ENCODE measurements around the gene PCDHGA1. TPM values are rescaled to one million over a fixed set of nuclear protein-coding genes. Genes with fewer than 3 reads are reported as not detected.
"Not testable (repeated sequence)": the region's sequence is repeated elsewhere in the genome, so short reads cannot be mapped to it uniquely, and the experiment has no call there.

Gene PCDHGA1
- total and polyA plus RNA-seq, 2 experiments from 2014 or later: 0.33 TPM; not detected in 1

- TF ChIP-seq EZH2 (IDR thresholded peaks at IDR 0.05; ENCODE audit: borderline replicate concordance): no peak
- no peak for TF ChIP-seq EZH2phosphoT487 (IDR thresholded peaks at IDR 0.05; ENCODE audit: low read depth, severe bottlenecking, unreplicated experiment)
- no peak for TF ChIP-seq CTCF (IDR thresholded peaks at IDR 0.05; ENCODE audit: poor library complexity)
- no peak for DNase-seq (ENCODE audit: low spot score)
- Histone ChIP-seq H3K27me3 (no peaks in the 10 kb centered on the region), H3K4me1 (ENCODE audit: insufficient read depth) (no peaks in the 10 kb centered on the region), H3K9me2 (replicated peaks; ENCODE audit: insufficient read depth) (no peaks in the 10 kb centered on the region), H3K36me3 (replicated peaks; ENCODE audit: insufficient read depth, low read depth) (peaks cover 14% of the 10 kb centered on the region), H3K4me3 (no peak overlapping the region), H3K4me2 (no peak overlapping the region), H3K27ac (no peak overlapping the region), H4K20me1 (ENCODE audit: insufficient read depth, poor library complexity, severe bottlenecking) (no peaks in the 10 kb centered on the region), H3K79me2 (peaks cover 54% of the 10 kb centered on the region), H2AFZ (no peak overlapping the region), H3K9me3 (ENCODE audit: low read depth) (peaks cover 79% of the 10 kb centered on the region)
Measured at GRCh38 chr5:141313711-141314110, 16.6 kb upstream of the PCDHGA1 start.

- WGBS (ENCODE audit: low lambda C conversion rate, missing lambda C conversion rate): 96% methylated on average over 4 of the region's 4 CpGs
- H3K9me3 ChIP-seq (ENCODE audit: low read depth): peaks cover 80% of the 10 kb centered on the region
Measured at GRCh38 chr5:141316963-141317362, 13.4 kb upstream of the PCDHGA1 start.

GRCh38 chr5:141319202-141319601 lies 11.1 kb upstream of the PCDHGA1 start:
- Histone ChIP-seq H3K36me3 (replicated peaks; ENCODE audit: insufficient read depth, low read depth) (peaks cover 20% of the 10 kb centered on the region), H3K9me2 (replicated peaks; ENCODE audit: insufficient read depth) (no peaks in the 10 kb centered on the region), H3K27me3 (no peaks in the 10 kb centered on the region), H3K79me2 (peaks cover 49% of the 10 kb centered on the region), H2AFZ (no peak overlapping the region), H4K20me1 (ENCODE audit: insufficient read depth, poor library complexity, severe bottlenecking) (no peaks in the 10 kb centered on the region), H3K4me1 (ENCODE audit: insufficient read depth) (no peaks in the 10 kb centered on the region), H3K4me3 (peak overlapping the region; percentile 56), H3K27ac (no peak overlapping the region), H3K9me3 (ENCODE audit: low read depth) (peaks cover 63% of the 10 kb centered on the region), H3K4me2 (peak overlapping the region; percentile 71)
- WGBS (ENCODE audit: low lambda C conversion rate, missing lambda C conversion rate): 100% methylated on average over 6 of the region's 6 CpGs
- TF ChIP-seq EZH2 (IDR thresholded peaks at IDR 0.05; ENCODE audit: borderline replicate concordance) (no peak), CTCF (IDR thresholded peaks at IDR 0.05; ENCODE audit: poor library complexity) (no peak), EZH2phosphoT487 (IDR thresholded peaks at IDR 0.05; ENCODE audit: low read depth, severe bottlenecking, unreplicated experiment) (no peak)
- DNase-seq (ENCODE audit: low spot score): no peak

More at GRCh38 chr5:141316963-141317362, 13.4 kb upstream of the PCDHGA1 start:
- not testable (repeated sequence) for H4K20me1 ChIP-seq (ENCODE audit: insufficient read depth, poor library complexity, severe bottlenecking); H3K27me3 ChIP-seq; DNase-seq (ENCODE audit: low spot score); H2AFZ ChIP-seq; H3K4me2 ChIP-seq; H3K4me3 ChIP-seq; H3K9me2 ChIP-seq (replicated peaks; ENCODE audit: insufficient read depth); H3K4me1 ChIP-seq (ENCODE audit: insufficient read depth); H3K27ac ChIP-seq
- Histone ChIP-seq H3K36me3 (replicated peaks; ENCODE audit: insufficient read depth, low read depth) (peaks cover 20% of the 10 kb centered on the region), H3K79me2 (peaks cover 59% of the 10 kb centered on the region)

GRCh38 chr5:141319699-141320098 lies 10.6 kb upstream of the PCDHGA1 start:
- Histone ChIP-seq H3K9me2 (replicated peaks; ENCODE audit: insufficient read depth) (no peaks in the 10 kb centered on the region), H2AFZ (no peak overlapping the region), H3K9me3 (ENCODE audit: low read depth) (peaks cover 62% of the 10 kb centered on the region), H3K27ac (peak overlapping the region; percentile 99), H4K20me1 (ENCODE audit: insufficient read depth, poor library complexity, severe bottlenecking) (no peaks in the 10 kb centered on the region), H3K4me1 (ENCODE audit: insufficient read depth) (no peaks in the 10 kb centered on the region), H3K79me2 (peaks cover 48% of the 10 kb centered on the region), H3K27me3 (no peaks in the 10 kb centered on the region), H3K4me2 (peak overlapping the region; percentile 71), H3K4me3 (peak overlapping the region; percentile 56), H3K36me3 (replicated peaks; ENCODE audit: insufficient read depth, low read depth) (peaks cover 20% of the 10 kb centered on the region)
- DNase-seq (ENCODE audit: low spot score): no peak
- TF ChIP-seq EZH2 (IDR thresholded peaks at IDR 0.05; ENCODE audit: borderline replicate concordance) (no peak), EZH2phosphoT487 (IDR thresholded peaks at IDR 0.05; ENCODE audit: low read depth, severe bottlenecking, unreplicated experiment) (no peak), CTCF (IDR thresholded peaks at IDR 0.05; ENCODE audit: poor library complexity) (no peak)
- 80% methylated on average over 5 of the region's 5 CpGs for WGBS (ENCODE audit: low lambda C conversion rate, missing lambda C conversion rate)

All from hepatocyte (in vitro differentiated cells).